GM12878 (cell line): ENCODE results near the gene GALR3. TPM values are rescaled to one million over a fixed set of nuclear protein-coding genes. Genes with fewer than 3 reads are reported as not detected.
A peak's percentile ranks its signal among the peaks of the same experiment; 100 is the strongest.

Source experiments
- ATAC-seq: fragments of 200-7000 bp; cut with Tn5 transposase; 3 replicates; pipeline ENCODE4 v1.9.1; 2020; ENCODE audit warnings: mild to moderate bottlenecking, moderate library complexity
- BruUV-seq: library from RNA; stranded (reverse); fragments of 400-500 nt; replicated peaks from 2 replicates; lab custom pipeline; 2021; lab: Mats Ljungman, UMichigan
- CTCF ChIA-PET: fragments of 300-600 bp; sonication (Branson Sonifier 250); formaldehyde crosslinking; extraction: SDS; loops from one replicate; lab custom pipeline; 2021; ENCODE audit warnings: inconsistent platforms; lab: Yijun Ruan, JAX
- POLR2A ChIA-PET: fragments of 350-600 bp; formaldehyde crosslinking; extraction: SDS; loops from one replicate; lab custom pipeline; 2021; ENCODE audit warnings: inconsistent platforms; lab: Charles Lee
- RAD21 ChIA-PET: fragments of 300-600 bp; sonication (Branson Sonifier 250); formaldehyde crosslinking; loops from one replicate; lab custom pipeline; 2023; ENCODE audit warnings: antibody characterized with exemption; ENCODE audit not compliant: unreplicated experiment; lab: Charles Lee
- SMC1A ChIA-PET: fragments of 300-600 bp; sonication (Branson Sonifier 250); formaldehyde crosslinking; loops from one replicate; lab custom pipeline; 2023; ENCODE audit not compliant: unreplicated experiment, uncharacterized antibody; lab: Charles Lee
- DNase-seq: peaks from one replicate; pipeline ENCODE4 v3.0.0-alpha.2; 2011; ENCODE audit warnings: low read depth, low spot score
- FAIRE-seq: peaks from 3 replicates; lab custom pipeline; 2011; peaks lifted over from hg19 to GRCh38; lab: Jason Lieb, UNC
- H2AFZ ChIP-seq: 2 replicates; pipeline ENCODE4 v1.6.0; 2011; ENCODE audit warnings: low read depth, low read length, control low read depth; ENCODE audit not compliant: control insufficient read depth
- H3K27ac ChIP-seq: 2 replicates; pipeline ENCODE4 v1.5.1; 2011; ENCODE audit warnings: control low read depth; ENCODE audit not compliant: control insufficient read depth, insufficient read depth
- H3K27me3 ChIP-seq, 2 experiments: replicated peaks in 1 of 2; 2 replicates each; pipeline versions ENCODE4 v1.6.0 to v1.6.1; 2011; ENCODE audit warnings: low read length in 1 of 2; ENCODE audit not compliant: control insufficient read depth in 2 of 2, insufficient read depth in 2 of 2
- H3K36me3 ChIP-seq, 2 experiments: 2 replicates each; pipeline ENCODE4 v1.5.1; 2011; ENCODE audit warnings: low read length in 1 of 2; ENCODE audit not compliant: control insufficient read depth in 2 of 2, insufficient read depth in 2 of 2
- H3K4me1 ChIP-seq: 2 replicates; pipeline ENCODE4 v1.6.1; 2011; ENCODE audit warnings: mild to moderate bottlenecking, low read length, moderate library complexity, mixed read lengths; ENCODE audit not compliant: control insufficient read depth, insufficient read depth
- H3K4me2 ChIP-seq: 2 replicates; pipeline ENCODE4 v1.6.0; 2011; ENCODE audit warnings: control low read depth; ENCODE audit not compliant: control insufficient read depth, insufficient read depth
- H3K4me3 ChIP-seq: fragments of 200-600 bp; sonication (generic); 2 replicates; pipeline ENCODE4 v1.5.1; 2016
- H3K79me2 ChIP-seq: 2 replicates; pipeline ENCODE4 v1.6.0; 2011; ENCODE audit warnings: low read length; ENCODE audit not compliant: control insufficient read depth, insufficient read depth
- H3K9ac ChIP-seq: 2 replicates; pipeline ENCODE4 v1.8.0; 2011; ENCODE audit warnings: low read length, control low read depth, mixed read lengths; ENCODE audit not compliant: control insufficient read depth, insufficient read depth
- H3K9me3 ChIP-seq: replicated peaks from 3 replicates; pipeline ENCODE4 v1.5.1; 2011; ENCODE audit warnings: mild to moderate bottlenecking, low read length; ENCODE audit not compliant: control insufficient read depth, insufficient read depth
- H4K20me1 ChIP-seq: 2 replicates; pipeline ENCODE4 v1.6.0; 2011; ENCODE audit not compliant: control insufficient read depth, insufficient read depth
- BCL3 ChIP-seq: IDR thresholded peaks from 2 replicates; pipeline ENCODE4 v1.6.1; 2011; ENCODE audit warnings: borderline replicate concordance, low read depth, mild to moderate bottlenecking, moderate library complexity, low read length; ENCODE audit not compliant: insufficient read depth, poor library complexity, severe bottlenecking
- CHD4 ChIP-seq: fragments of 200-600 bp; sonication (generic); IDR thresholded peaks from 2 replicates; pipeline ENCODE4 v1.6.1; 2016; ENCODE audit warnings: mild to moderate bottlenecking
- HSF1 ChIP-seq: fragments of 150-350 bp; IDR thresholded peaks from 2 replicates; pipeline ENCODE4 v1.6.1; 2014; ENCODE audit warnings: mild to moderate bottlenecking, low read depth, low read length
- MLLT1 ChIP-seq: fragments of 450-650 bp; IDR thresholded peaks from 2 replicates; pipeline ENCODE4 v1.6.1; 2016; ENCODE audit warnings: mild to moderate bottlenecking
- SKIL ChIP-seq: fragments of 450-650 bp; IDR thresholded peaks from 2 replicates; pipeline ENCODE4 v1.6.1; 2017; ENCODE audit warnings: mild to moderate bottlenecking, low read depth, inconsistent platforms; ENCODE audit not compliant: poor library complexity, severe bottlenecking
- TARDBP ChIP-seq: IDR thresholded peaks from 2 replicates; pipeline ENCODE4 v1.6.1; 2016; ENCODE audit warnings: borderline replicate concordance
- WGBS: methylation state at CpG from one replicate; pipeline ENCODE4 v1.1.6; 2016; ENCODE audit warnings: low lambda C conversion rate; ENCODE audit not compliant: insufficient replicate concordance, insufficient coverage; ENCODE audit errors: missing lambda C conversion rate; 5-methylcytosine and 5-hydroxymethylcytosine counted together
- in situ Hi-C: fragments of 300-500 bp; cut with MboI; formaldehyde crosslinking; loops from 9 replicates; pipeline ENCODE4 v1.14.3; 2018; ENCODE audit warnings: mixed read lengths
- intact Hi-C: fragments of 100-400 bp; cut with micrococcal nuclease; formaldehyde crosslinking; loops from one replicate; pipeline ENCODE4 v1.14.2; 2022; ENCODE audit not compliant: unreplicated experiment
- polyA plus RNA-seq, 11 experiments: library from polyadenylated mRNA; depleted of rRNA in 4 of 11; unstranded in 6 of 11; stranded (reverse) in 5 of 11; fragments of >200 nt; fragmentation: Nextera tagmentation in 4 of 11; fragmentation: Illumina TruSeq in 1 of 11; extraction: Ambion mirVana in 4 of 11; extraction: Trizol in 1 of 11; gene quantifications; 1 replicate in 1 of 11; 2 replicates in 10 of 11; pipeline versions ENCODE4 v1.2.1 to v1.2.3, GENCODE V29; 2011 to 2016; ENCODE audit warnings: inconsistent platforms in 2 of 11, missing spikeins in 2 of 11, low read depth in 1 of 11
- total RNA-seq, 4 experiments: library from RNA; depleted of rRNA in 3 of 4; stranded (reverse); fragments of >200 nt in 3 of 4; fragmentation: Illumina TruSeq in 1 of 4; extraction: Trizol in 1 of 4; gene quantifications; 2 replicates each; pipeline versions ENCODE4 v1.2.1 to v1.2.3, GENCODE V29; 2013 to 2021

Gene GALR3
- total and polyA plus RNA-seq, 10 of the 15 experiments (the other 5 are each of a cell fraction or from before 2014, with no cell fraction given) = not detected

GRCh38 chr22:37844904-37845329 lies 21.7 kb downstream of the GALR3 start:
- in situ Hi-C loops = no loop called here
- no peak for DNase-seq
- ChIA-PET SMC1A (interaction anchor here (1.1 to 1.4 kb wide), 2 partner anchors 8 to 187 kb away, joined by 3 to 4 read pairs; no protein-coding TSS in a partner anchor), POLR2A (interaction anchor here (0.5 to 1.7 kb wide), 7 partner anchors 11 to 238 kb away, joined by 3 to 7 read pairs (median 3); partner anchors contain the start of genes C22orf23, GCAT, PDXP and POLR2F), CTCF (interaction anchor here (4.6 kb wide), 1 partner anchor 18 kb away, joined by 32 read pairs; no protein-coding TSS in a partner anchor), RAD21 (interaction anchor here (0.6 to 1.5 kb wide), 4 partner anchors 10 to 91 kb away, joined by 3 to 5 read pairs (median 4); partner anchors contain the start of gene GCAT)
- Histone ChIP-seq H3K9me3 (peaks cover 2% of the 10 kb centered on the region; the same call in 2 of the 3 replicates), H3K4me2 (peak overlapping the region; percentile 39), H2AFZ (no peak overlapping the region), H3K9ac (no peak overlapping the region), H3K36me3 (no peaks in the 10 kb centered on the region; a peak in 1 of 4 replicates), H3K27me3 (no peaks in the 10 kb centered on the region), H3K27ac (no peak overlapping the region), H4K20me1 (no peaks in the 10 kb centered on the region), H3K4me1 (peaks cover 8% of the 10 kb centered on the region; the same call in 1 of the 2 replicates), H3K79me2 (peaks cover 39% of the 10 kb centered on the region), H3K4me3 (peak overlapping the region; percentile 73)
- 98% methylated on average over 5 of the region's 6 CpGs for WGBS
- TF ChIP-seq SKIL (peak; percentile 9), BCL3 (peak; percentile 80), HSF1 (no peak), MLLT1 (peak; percentile 80; the same call in 1 of the 2 replicates), TARDBP (no peak), CHD4 (0 out of 2 replicates have a peak, but pooled peaks have one; percentile 4)
- ATAC-seq = no peak
- no peak for FAIRE-seq
- intact Hi-C loops = loop anchor here (10.0 kb wide), 1 partner anchor 910 kb away; the partner anchor contains the start of gene SUN2
- BruUV-seq = no TSS peak
